H1 (cell line): Measurements from ENCODE around the gene AKAP12. TPM values are rescaled to one million over a fixed set of nuclear protein-coding genes. Genes with fewer than 3 reads are reported as not detected.

Source experiments
- ASH2L ChIP-seq: fragments of 200-600, 300-600 bp; sonication (generic); IDR thresholded peaks from one replicate; pipeline ENCODE4 v1.7.1; 2017; ENCODE audit warnings: low read length
- BACH1 ChIP-seq: IDR thresholded peaks from 2 replicates; pipeline ENCODE4 v1.6.1; 2012; ENCODE audit warnings: low read length, improper control_type of control experiment
- CHD7 ChIP-seq: fragments of 300-600 bp; sonication (generic); IDR thresholded peaks from 2 replicates; pipeline ENCODE4 v1.7.1; 2012; ENCODE audit warnings: low read length, moderate library complexity, mild to moderate bottlenecking, inconsistent platforms; ENCODE audit not compliant: insufficient replicate concordance
- NRF1 ChIP-seq: IDR thresholded peaks from 2 replicates; pipeline ENCODE4 v1.6.1; 2011; ENCODE audit warnings: mild to moderate bottlenecking, low read depth, low read length, improper control_type of control experiment
- SAP30 ChIP-seq: fragments of 300-600 bp; sonication (generic); IDR thresholded peaks from 2 replicates; pipeline ENCODE4 v1.7.1; 2012; ENCODE audit warnings: low read length, moderate library complexity, mild to moderate bottlenecking, inconsistent platforms; ENCODE audit not compliant: insufficient read depth, insufficient replicate concordance
- YY1 ChIP-seq: IDR thresholded peaks from 2 replicates; pipeline ENCODE4 v1.6.1; 2011; ENCODE audit warnings: low read depth, mild to moderate bottlenecking, low read length
- polyA plus RNA-seq, 7 experiments: library from polyadenylated mRNA; depleted of rRNA in 3 of 7; stranded (reverse) in 5 of 7; unstranded in 2 of 7; fragments of >200 nt in 5 of 7; fragments of 200-250 nt in 2 of 7; gene quantifications; 1 replicate in 5 of 7; 2 replicates in 1 of 7; 4 replicates in 1 of 7; pipeline versions ENCODE4 v1.2.1 to v1.2.3, GENCODE V29; 2011 to 2013; ENCODE audit warnings: missing spikeins in 2 of 7, mixed read lengths in 2 of 7
- total RNA-seq: library from RNA; stranded (reverse); fragmentation: NEBNext Ultra II Directional; extraction: Animal tissue kit (Norgen Biotek cat#: 25700); gene quantifications from 2 replicates; pipeline ENCODE4 v1.2.1, GENCODE V29; 2021

The AKAP12 gene
- total and polyA plus RNA-seq, 2 of the 8 experiments (the other 6 are each of a cell fraction or from before 2014, with no cell fraction given) = 14.6 to 79.2 TPM

GRCh38 chr6:151339369-151339768 is 99.6 kb downstream of the AKAP12 start (continued):
- TF ChIP-seq CHD7 (no peak), YY1 (no peak), SAP30 (no peak), NRF1 (no peak), BACH1 (no peak), ASH2L (no peak)
